HEK293 (cell line): Measurements from ENCODE around the gene NUCB2.

Experiments
- ZEB2 ChIP-seq: fragments of 450-650 bp; formaldehyde crosslinking; IDR thresholded peaks from 2 replicates; pipeline ENCODE4 v1.5.1; 2016; ENCODE audit warnings: missing biosample characterization, missing genetic modification characterization
- ZNF311 ChIP-seq: fragments of 450-650 bp; formaldehyde crosslinking; IDR thresholded peaks from 2 replicates; pipeline ENCODE4 v1.5.1; 2017; ENCODE audit warnings: missing biosample characterization, missing genetic modification characterization, borderline replicate concordance
- ZNF560 ChIP-seq: fragments of 450-650 bp; formaldehyde crosslinking; IDR thresholded peaks from 2 replicates; pipeline ENCODE4 v1.5.1; 2017; ENCODE audit warnings: missing biosample characterization, missing genetic modification characterization, borderline replicate concordance
- ZSCAN16 ChIP-seq: fragments of 450-650 bp; formaldehyde crosslinking; IDR thresholded peaks from 2 replicates; pipeline ENCODE4 v1.5.1; 2016; ENCODE audit warnings: missing biosample characterization, missing genetic modification characterization
- TF ChIP-seq, protein P1 (sequence below): fragments of 450-650 bp; formaldehyde crosslinking; IDR thresholded peaks from 2 replicates; pipeline ENCODE4 v1.5.1; 2016; ENCODE audit warnings: missing biosample characterization, missing genetic modification characterization
- TF ChIP-seq, protein P2 (sequence below): fragments of 450-650 bp; formaldehyde crosslinking; IDR thresholded peaks from 2 replicates; pipeline ENCODE4 v1.5.1; 2016; ENCODE audit warnings: missing biosample characterization, missing genetic modification characterization
- TF ChIP-seq, protein P3 (sequence below): fragments of 450-650 bp; formaldehyde crosslinking; IDR thresholded peaks from 2 replicates; pipeline ENCODE4 v1.5.1; 2016; ENCODE audit warnings: missing biosample characterization, missing genetic modification characterization

DNA sequence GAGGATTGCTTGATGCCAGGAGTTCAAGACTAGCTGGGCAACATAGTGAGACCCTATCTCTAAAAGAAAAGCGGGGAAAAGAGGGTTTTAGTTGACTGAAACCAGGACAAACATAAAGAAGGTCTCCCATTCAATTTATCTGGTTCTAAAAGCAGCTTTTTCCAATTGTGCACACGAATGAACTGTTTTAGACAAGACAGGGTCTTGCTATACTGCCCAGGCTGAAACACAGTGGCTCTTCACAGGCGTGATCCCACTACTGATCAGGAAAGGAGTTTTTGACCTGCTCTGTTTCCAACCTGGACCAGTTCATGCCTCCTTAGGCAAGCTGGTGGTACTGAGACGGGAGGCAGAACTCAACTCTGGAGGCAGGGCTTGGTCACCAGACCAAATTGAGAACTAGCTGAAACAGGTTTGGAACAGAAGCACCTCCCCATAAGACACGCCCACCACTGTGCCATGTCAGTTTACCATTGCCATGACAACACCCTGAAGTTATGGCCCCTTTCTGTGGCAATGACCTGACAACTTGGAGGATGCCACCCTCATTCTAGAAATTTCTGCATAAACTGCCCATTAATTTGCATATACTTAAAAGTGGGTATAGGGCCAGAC lies 2.8 kb upstream of the NUCB2 start:
- TF ChIP-seq ZNF560 (tag by site-specific recombination) (no peak), ZEB2 (tag by site-specific recombination) (no peak), ZSCAN16 (tag by site-specific recombination) (no peak), ZNF311 (tag by site-specific recombination) (no peak)
- TF ChIP-seq, protein P1, sequence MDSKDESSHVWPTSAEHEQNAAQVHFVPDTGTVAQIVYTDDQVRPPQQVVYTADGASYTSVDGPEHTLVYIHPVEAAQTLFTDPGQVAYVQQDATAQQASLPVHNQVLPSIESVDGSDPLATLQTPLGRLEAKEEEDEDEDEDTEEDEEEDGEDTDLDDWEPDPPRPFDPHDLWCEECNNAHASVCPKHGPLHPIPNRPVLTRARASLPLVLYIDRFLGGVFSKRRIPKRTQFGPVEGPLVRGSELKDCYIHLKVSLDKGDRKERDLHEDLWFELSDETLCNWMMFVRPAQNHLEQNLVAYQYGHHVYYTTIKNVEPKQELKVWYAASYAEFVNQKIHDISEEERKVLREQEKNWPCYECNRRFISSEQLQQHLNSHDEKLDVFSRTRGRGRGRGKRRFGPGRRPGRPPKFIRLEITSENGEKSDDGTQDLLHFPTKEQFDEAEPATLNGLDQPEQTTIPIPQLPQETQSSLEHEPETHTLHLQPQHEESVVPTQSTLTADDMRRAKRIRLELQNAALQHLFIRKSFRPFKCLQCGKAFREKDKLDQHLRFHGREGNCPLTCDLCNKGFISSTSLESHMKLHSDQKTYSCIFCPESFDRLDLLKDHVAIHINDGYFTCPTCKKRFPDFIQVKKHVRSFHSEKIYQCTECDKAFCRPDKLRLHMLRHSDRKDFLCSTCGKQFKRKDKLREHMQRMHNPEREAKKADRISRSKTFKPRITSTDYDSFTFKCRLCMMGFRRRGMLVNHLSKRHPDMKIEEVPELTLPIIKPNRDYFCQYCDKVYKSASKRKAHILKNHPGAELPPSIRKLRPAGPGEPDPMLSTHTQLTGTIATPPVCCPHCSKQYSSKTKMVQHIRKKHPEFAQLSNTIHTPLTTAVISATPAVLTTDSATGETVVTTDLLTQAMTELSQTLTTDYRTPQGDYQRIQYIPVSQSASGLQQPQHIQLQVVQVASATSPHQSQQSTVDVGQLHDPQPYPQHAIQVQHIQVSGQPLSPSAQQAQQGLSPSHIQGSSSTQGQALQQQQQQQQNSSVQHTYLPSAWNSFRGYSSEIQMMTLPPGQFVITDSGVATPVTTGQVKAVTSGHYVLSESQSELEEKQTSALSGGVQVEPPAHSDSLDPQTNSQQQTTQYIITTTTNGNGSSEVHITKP (tag by site-specific recombination) = no peak
- TF ChIP-seq, protein P2, sequence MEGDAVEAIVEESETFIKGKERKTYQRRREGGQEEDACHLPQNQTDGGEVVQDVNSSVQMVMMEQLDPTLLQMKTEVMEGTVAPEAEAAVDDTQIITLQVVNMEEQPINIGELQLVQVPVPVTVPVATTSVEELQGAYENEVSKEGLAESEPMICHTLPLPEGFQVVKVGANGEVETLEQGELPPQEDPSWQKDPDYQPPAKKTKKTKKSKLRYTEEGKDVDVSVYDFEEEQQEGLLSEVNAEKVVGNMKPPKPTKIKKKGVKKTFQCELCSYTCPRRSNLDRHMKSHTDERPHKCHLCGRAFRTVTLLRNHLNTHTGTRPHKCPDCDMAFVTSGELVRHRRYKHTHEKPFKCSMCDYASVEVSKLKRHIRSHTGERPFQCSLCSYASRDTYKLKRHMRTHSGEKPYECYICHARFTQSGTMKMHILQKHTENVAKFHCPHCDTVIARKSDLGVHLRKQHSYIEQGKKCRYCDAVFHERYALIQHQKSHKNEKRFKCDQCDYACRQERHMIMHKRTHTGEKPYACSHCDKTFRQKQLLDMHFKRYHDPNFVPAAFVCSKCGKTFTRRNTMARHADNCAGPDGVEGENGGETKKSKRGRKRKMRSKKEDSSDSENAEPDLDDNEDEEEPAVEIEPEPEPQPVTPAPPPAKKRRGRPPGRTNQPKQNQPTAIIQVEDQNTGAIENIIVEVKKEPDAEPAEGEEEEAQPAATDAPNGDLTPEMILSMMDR (tag by site-specific recombination) = no peak
- TF ChIP-seq, protein P3, sequence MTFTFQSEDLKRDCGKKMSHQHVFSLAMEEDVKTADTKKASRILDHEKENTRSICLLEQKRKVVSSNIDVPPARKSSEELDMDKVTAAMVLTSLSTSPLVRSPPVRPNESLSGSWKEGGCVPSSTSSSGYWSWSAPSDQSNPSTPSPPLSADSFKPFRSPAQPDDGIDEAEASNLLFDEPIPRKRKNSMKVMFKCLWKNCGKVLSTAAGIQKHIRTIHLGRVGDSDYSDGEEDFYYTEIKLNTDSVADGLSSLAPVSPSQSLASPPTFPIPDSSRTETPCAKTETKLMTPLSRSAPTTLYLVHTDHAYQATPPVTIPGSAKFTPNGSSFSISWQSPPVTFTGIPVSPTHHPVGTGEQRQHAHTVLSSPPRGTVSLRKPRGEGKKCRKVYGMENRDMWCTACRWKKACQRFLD (tag by site-specific recombination) = no peak
